Measurements from ENCODE around the gene PFKFB1.

Gene PFKFB1

DNA sequence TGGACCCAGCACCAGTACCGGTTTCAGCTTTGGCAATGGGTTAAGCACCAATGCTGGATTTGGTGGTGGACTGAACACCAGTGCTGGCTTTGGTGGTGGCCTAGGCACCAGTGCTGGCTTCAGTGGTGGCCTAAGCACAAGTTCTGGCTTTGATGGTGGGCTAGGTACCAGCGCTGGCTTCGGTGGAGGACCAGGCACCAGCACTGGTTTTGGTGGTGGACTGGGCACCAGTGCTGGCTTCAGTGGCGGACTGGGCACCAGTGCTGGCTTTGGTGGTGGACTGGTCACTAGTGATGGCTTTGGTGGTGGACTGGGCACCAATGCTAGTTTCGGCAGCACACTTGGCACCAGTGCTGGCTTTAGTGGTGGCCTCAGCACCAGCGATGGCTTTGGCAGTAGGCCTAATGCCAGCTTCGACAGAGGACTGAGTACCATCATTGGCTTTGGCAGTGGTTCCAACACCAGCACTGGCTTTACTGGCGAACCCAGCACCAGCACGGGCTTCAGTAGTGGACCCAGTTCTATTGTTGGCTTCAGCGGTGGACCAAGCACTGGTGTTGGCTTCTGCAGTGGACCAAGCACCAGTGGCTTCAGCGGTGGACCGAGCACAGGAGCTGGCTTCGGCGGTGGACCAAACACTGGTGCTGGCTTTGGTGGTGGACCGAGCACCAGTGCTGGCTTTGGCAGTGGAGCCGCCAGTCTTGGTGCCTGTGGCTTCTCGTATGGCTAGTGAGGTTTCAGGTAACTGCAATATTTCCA is 63.5 kb downstream of the PFKFB1 start:
- no peak for DNase-seq (ENCODE audit: low read depth)
- no peak overlapping the region for H3K4me3 ChIP-seq (ENCODE audit: low read depth, low read length)

DNA sequence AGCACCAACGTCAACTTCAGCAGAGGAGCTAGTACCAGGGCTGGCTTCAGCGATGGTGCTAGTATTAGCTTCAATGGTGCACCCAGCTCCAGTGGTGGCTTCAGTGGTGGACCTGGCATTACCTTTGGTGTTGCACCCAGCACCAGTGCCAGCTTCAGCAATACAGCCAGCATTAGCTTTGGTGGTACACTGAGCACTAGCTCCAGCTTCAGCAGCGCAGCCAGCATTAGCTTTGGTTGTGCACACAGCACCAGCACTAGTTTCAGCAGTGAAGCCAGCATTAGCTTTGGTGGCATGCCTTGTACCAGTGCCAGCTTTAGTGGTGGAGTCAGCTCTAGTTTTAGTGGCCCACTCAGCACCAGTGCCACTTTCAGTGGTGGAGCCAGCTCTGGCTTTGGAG is 65.1 kb downstream of the PFKFB1 start:
- no peak overlapping the region for H3K4me3 ChIP-seq (ENCODE audit: low read depth, low read length)
- DNase-seq (ENCODE audit: low read depth), result no peak

DNA sequence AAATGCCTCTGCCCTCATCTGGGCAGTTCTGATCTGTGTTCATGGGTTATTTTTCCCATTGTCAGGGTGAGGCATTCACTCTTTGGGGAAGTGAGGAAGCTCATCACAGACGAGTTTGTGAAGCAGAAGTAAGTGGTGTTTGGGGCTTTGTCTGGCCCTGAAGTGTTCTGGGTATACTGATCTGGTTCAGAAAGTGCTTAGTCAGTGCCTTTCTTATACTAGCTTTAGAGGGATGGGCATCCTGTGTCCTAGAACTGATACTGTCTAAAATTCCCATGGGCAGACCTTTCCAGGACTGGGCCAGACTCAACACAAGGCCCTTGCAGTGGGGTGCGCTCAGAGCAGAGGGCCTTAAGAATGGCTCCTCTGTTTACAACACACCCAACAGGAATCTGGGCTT is 67.0 kb downstream of the PFKFB1 start:
- DNase-seq (ENCODE audit: low read depth), result no peak
- H3K4me3 ChIP-seq (ENCODE audit: low read depth, low read length), result no peak overlapping the region

DNA sequence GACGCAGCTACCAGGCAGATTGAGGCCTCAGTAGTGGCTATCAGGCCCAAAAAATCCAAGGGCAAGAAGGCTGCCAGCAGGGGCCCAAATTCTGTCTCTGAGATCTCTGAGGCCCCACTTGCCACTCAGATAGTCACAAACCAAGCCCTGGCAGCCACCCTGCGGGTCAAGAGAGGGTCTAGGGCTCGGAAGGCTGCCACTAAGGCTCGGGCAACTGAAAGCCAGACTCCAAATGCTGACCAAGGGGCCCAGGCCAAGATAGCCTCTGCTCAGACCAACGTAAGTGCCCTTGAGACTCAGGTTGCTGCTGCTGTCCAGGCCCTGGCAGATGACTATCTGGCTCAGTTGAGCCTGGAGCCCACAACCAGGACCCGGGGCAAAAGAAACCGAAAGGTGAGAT is 70.6 kb downstream of the PFKFB1 start:
- H3K4me3 ChIP-seq (ENCODE audit: low read depth, low read length), result no peak overlapping the region
- DNase-seq (ENCODE audit: low read depth), result no peak

DNA sequence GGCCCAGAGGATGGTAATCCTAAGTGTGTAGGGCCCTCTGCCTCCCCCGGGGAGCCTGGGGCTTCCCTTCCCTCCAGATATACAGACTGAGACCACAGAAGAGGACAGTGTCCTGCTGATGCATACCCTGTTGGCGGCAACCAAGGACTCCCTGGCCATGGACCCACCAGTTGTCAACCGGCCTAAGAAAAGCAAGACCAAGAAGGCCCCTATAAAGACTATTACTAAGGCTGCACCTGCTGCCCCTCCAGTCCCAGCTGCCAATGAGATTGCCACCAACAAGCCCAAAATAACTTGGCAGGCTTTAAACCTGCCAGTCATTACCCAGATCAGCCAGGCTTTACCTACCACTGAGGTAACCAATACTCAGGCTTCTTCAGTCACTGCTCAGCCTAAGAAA is 71.4 kb downstream of the PFKFB1 start:
- DNase-seq (ENCODE audit: low read depth), result no peak
- H3K4me3 ChIP-seq (ENCODE audit: low read depth, low read length), result no peak overlapping the region

DNA sequence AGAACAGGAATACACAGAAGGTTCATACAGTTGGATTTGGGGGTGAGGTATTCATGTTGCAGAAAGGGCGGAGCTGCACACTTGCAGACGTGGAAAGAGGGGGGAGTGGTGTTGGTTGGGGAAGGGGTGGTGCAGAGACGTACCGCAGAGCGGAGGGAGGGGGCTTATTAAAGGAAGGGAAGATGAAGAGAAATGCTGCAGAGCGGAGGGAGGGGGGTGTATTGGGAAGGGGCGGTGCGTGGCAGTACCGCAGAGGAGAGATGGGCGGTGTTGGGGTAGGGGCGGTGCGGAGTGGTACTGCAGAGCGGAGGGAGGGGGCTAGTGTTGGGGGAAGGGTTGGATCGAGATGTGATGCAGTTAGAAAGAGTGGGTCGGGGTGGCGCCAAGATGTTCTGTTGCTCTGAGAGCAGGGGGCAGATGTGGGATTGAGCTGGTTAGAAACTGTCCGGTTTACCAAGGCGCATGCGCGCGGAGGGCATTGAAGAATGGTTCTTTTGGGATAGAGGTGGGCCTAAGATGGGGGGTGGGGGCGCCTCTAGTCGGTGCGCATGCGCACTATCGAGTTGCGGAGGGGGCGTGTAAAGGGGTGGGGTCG is 72.5 kb downstream of the PFKFB1 start:
- peak; percentile 37 for DNase-seq (ENCODE audit: low read depth)
- peak overlapping the region; percentile 76 for H3K4me3 ChIP-seq (ENCODE audit: low read depth, low read length)

DNA sequence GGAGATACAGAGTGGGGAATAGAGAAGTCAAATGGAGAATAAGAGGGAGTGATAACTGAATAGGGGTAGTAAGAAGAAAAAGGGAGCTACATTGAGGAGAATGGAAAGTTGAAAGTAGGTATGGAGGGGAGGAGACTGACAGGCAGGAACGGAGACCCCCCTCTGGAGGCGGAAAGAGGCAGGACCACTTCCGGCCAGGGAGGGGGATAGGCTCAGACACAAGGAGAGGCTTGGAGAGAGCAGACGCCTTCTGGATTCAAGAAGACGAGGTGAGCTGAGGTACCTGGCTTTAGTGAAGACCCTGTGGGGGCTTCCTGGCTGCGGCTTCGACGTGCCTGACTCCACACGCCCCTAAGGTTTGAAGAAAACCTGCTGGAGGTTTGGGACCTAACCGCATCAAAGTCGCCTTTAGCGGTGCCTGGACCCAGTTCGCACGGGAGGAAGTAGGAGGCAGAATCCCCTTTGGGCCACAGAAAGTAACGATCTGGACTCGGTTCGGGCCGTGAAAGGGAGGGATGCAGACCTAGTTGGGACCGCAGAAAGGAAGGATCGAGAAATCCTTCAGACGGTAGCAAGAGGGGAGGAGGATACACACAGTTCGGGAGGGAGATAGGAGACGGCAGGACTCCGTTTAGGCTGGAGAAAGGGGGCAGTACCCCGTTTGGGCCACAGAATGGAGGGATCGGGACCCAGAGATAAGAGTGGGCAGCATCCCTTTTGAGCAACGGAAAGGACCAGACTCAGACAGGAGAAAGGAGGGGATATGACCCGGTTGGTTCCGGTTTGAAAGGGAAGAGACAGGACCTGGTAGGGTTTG is 73.2 kb downstream of the PFKFB1 start, which contains the start of gene TRO:
TRO (plus strand) TSS at position 215 of the 817 bp plus-strand sequence. CDS start 1,423 bp downstream, outside the sequence.
- peak within 1 kb of the TSS; percentile 76 for H3K4me3 ChIP-seq (ENCODE audit: low read depth, low read length)
- no peak for DNase-seq (ENCODE audit: low read depth)

DNA sequence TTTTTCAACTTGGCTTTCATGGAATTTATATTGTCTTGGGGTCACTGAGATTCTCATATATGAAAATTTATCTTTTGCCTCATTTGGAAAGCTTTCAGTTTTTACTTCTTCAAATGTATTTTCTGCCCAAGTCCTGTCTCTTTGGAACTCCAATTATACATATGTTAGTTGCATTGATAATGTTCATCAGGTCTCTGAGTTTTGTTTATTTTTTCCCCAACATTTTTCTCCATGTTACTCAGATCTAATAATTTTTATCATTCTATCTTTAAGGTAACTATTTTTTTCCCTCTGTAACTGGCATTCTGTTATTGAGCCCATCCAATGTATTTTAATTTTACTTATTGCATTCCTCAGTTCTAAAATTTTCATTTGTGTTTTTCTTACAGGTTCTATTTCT is 84.0 kb downstream of the PFKFB1 start:
- no peak for DNase-seq (ENCODE audit: low read depth)
- no peak overlapping the region for H3K4me3 ChIP-seq (ENCODE audit: low read depth, low read length)

DNA sequence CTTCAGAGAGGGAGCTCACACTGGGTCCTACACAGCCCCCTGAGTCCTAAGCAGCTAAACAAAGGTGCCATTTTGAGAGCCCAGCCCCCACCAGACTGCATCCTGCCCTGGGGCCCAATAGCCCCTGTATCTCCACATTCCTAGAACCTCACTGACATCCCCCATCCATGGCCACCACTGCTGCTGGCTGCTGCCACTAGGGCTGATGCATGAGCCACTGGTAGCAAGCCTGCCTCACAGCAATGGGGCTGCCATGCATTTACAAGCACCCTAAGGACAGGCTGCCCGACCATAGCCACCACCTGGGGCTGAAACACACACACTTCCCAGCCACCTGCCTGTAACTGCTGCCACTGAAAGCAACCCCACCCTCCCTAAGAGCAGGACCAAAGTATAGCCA is 99.8 kb downstream of the PFKFB1 start:
- no peak overlapping the region for H3K4me3 ChIP-seq (ENCODE audit: low read depth, low read length)
- no peak for DNase-seq (ENCODE audit: low read depth)

DNA sequence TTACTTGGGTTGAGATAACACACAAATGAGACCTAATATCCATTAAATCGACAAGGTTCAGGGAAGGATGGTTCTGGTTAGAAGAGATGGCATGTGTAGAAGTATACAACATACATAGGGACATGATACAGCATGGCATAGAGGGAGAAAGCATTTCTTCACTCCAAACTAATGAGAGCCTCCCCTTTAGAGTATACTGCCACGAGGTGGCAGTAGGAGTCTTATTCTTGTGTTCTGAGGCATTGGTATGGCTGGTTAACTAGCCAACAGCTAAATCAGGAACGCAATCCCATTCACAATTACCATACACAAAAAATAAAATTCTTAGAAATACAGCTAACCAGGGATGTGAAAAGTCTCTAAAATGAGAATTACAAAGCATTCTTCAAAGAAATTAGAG is 102.4 kb downstream of the PFKFB1 start:
- no peak overlapping the region for H3K4me3 ChIP-seq (ENCODE audit: low read depth, low read length)
- DNase-seq (ENCODE audit: low read depth), result peak; percentile 3

DNA sequence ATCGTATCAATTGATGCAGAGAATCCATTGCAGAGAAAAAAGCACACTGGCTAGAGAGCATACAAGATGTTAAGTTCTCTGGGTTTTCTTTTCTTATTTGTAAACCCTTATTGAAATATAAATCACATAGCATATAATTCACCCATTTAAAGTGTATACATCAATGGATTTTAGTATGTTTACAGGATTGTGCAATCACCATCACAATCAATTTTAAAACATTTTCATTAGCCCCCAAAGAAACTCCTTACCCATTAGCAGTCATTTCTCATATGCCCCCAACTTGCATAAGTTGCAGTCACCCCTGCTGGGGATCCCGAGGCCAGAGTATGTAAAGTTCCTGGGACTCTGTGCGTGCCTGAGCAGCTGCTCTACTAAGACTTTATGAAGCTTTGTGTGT is 108.2 kb downstream of the PFKFB1 start:
- DNase-seq (ENCODE audit: low read depth), result no peak
- H3K4me3 ChIP-seq (ENCODE audit: low read depth, low read length), result no peak overlapping the region

Measured in skeletal muscle cell (primary cell).